Neural crest cell (in vitro differentiated cells): ENCODE results near the gene CAPN13. TPM values are rescaled to one million over a fixed set of nuclear protein-coding genes. Genes with fewer than 3 reads are reported as not detected.

Experiments
- DNase-seq: peaks from one replicate; pipeline ENCODE4 v3.0.0; 2021; ENCODE audit warnings: low read depth, mixed read lengths, low spot score
- H3K27ac Mint-ChIP-seq: one replicate; pipeline ENCODE4 v1.8.0; 2021; ENCODE audit warnings: mild to moderate bottlenecking, mixed read lengths; ENCODE audit not compliant: unreplicated experiment
- H3K27me3 Mint-ChIP-seq: 2 replicates; pipeline ENCODE4 v1.8.0; 2021; ENCODE audit warnings: low read depth, mild to moderate bottlenecking, mixed read lengths
- H3K36me3 Mint-ChIP-seq: 2 replicates; pipeline ENCODE4 v1.8.0; 2021; ENCODE audit warnings: low read depth, mild to moderate bottlenecking, mixed read lengths
- H3K4me1 Mint-ChIP-seq: 2 replicates; pipeline ENCODE4 v1.8.0; 2021; ENCODE audit warnings: mixed read lengths
- H3K4me3 Mint-ChIP-seq: one replicate; pipeline ENCODE4 v1.8.0; 2021; ENCODE audit warnings: mild to moderate bottlenecking, mixed read lengths
- H3K9me3 Mint-ChIP-seq: 2 replicates; pipeline ENCODE4 v1.8.0; 2021; ENCODE audit warnings: mixed read lengths
- CTCF ChIP-seq: fragments of 200-600 bp; sonication (generic); conservative IDR thresholded peaks from 2 replicates; pipeline ENCODE4 v1.5.0; 2021; ENCODE audit warnings: antibody characterized with exemption, mild to moderate bottlenecking
- total RNA-seq: library from RNA; stranded (reverse); gene quantifications from 2 replicates; pipeline ENCODE4 v1.2.1, GENCODE V29; 2021

The CAPN13 gene
- total RNA-seq, 1 donor from 2014 or later, result not detected

- Mint-ChIP-seq H3K27me3 (peaks cover 13% of the 10 kb centered on the region), H3K4me3 (no peak overlapping the region), H3K27ac (peak overlapping the region; percentile 43), H3K4me1 (no peaks in the 10 kb centered on the region), H3K9me3 (no peaks in the 10 kb centered on the region), H3K36me3 (no peaks in the 10 kb centered on the region)
- no peak for DNase-seq
- no peak for TF ChIP-seq CTCF
These were observed 115.1 kb downstream of the CAPN13 start for GRCh38 chr2:30691948-30692828.

GRCh38 chr2:30691091-30691947, 115.9 kb downstream of the CAPN13 start:
- Mint-ChIP-seq H3K27ac (no peak overlapping the region), H3K27me3 (peaks cover 13% of the 10 kb centered on the region), H3K9me3 (no peaks in the 10 kb centered on the region), H3K4me3 (no peak overlapping the region), H3K4me1 (no peaks in the 10 kb centered on the region), H3K36me3 (no peaks in the 10 kb centered on the region)
- no peak for TF ChIP-seq CTCF
- DNase-seq, result no peak

GRCh38 chr2:30690126-30690561, 117.1 kb downstream of the CAPN13 start:
- Mint-ChIP-seq H3K36me3 (no peaks in the 10 kb centered on the region), H3K9me3 (no peaks in the 10 kb centered on the region), H3K27me3 (peaks cover 5% of the 10 kb centered on the region), H3K27ac (peak overlapping the region; percentile 43), H3K4me1 (no peaks in the 10 kb centered on the region), H3K4me3 (no peak overlapping the region)
- no peak for TF ChIP-seq CTCF
- no peak for DNase-seq

GRCh38 chr2:30689496-30690125, 117.6 kb downstream of the CAPN13 start:
- TF ChIP-seq CTCF, result no peak
- H3K27ac Mint-ChIP-seq, result peak overlapping the region; percentile 43
- no peaks in the 10 kb centered on the region for H3K9me3 Mint-ChIP-seq
- no peak overlapping the region for H3K4me3 Mint-ChIP-seq
- no peak for DNase-seq
- H3K27me3 Mint-ChIP-seq, result peaks cover under 1% of the 10 kb centered on the region
- no peaks in the 10 kb centered on the region for H3K4me1 Mint-ChIP-seq
- no peaks in the 10 kb centered on the region for H3K36me3 Mint-ChIP-seq

GRCh38 chr2:30688956-30689401, 118.3 kb downstream of the CAPN13 start:
- no peak overlapping the region for H3K4me3 Mint-ChIP-seq
- no peak overlapping the region for H3K27ac Mint-ChIP-seq
- TF ChIP-seq CTCF, result no peak
- H3K9me3 Mint-ChIP-seq, result no peaks in the 10 kb centered on the region
- H3K4me1 Mint-ChIP-seq, result no peaks in the 10 kb centered on the region
- DNase-seq, result no peak
- no peaks in the 10 kb centered on the region for H3K36me3 Mint-ChIP-seq
- H3K27me3 Mint-ChIP-seq, result no peaks in the 10 kb centered on the region
